GM12872 (cell line): Measurements from ENCODE around the gene DHRS2.

Experiments
- TF ChIP-seq, protein P1 (sequence below): IDR thresholded peaks from 3 replicates; pipeline ENCODE4 v1.5.1; 2011; ENCODE audit warnings: low read depth, mild to moderate bottlenecking, low read length, moderate library complexity; ENCODE audit not compliant: insufficient read depth

Gene DHRS2

DNA sequence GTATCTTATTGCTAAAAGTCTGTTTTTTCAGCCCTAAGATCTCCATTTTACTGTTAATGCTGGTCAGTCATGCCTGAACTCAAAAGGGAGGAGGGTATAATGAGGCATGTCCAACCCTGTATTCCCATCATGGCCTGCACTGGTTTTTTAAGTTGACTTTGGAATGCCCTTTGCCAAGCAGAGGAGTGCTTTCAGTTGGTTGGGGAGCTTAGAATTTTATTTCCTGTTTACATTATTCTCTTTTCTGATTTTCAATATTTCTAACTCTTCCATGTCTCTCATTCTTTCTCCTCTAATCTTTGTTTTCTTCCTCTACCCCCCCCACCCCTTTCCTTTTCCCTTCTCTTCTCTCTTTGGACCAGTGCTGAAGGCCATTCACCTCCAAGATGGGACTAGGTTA is 4.9 kb upstream of the DHRS2 start:
- TF ChIP-seq, protein P1, sequence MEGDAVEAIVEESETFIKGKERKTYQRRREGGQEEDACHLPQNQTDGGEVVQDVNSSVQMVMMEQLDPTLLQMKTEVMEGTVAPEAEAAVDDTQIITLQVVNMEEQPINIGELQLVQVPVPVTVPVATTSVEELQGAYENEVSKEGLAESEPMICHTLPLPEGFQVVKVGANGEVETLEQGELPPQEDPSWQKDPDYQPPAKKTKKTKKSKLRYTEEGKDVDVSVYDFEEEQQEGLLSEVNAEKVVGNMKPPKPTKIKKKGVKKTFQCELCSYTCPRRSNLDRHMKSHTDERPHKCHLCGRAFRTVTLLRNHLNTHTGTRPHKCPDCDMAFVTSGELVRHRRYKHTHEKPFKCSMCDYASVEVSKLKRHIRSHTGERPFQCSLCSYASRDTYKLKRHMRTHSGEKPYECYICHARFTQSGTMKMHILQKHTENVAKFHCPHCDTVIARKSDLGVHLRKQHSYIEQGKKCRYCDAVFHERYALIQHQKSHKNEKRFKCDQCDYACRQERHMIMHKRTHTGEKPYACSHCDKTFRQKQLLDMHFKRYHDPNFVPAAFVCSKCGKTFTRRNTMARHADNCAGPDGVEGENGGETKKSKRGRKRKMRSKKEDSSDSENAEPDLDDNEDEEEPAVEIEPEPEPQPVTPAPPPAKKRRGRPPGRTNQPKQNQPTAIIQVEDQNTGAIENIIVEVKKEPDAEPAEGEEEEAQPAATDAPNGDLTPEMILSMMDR = no peak

DNA sequence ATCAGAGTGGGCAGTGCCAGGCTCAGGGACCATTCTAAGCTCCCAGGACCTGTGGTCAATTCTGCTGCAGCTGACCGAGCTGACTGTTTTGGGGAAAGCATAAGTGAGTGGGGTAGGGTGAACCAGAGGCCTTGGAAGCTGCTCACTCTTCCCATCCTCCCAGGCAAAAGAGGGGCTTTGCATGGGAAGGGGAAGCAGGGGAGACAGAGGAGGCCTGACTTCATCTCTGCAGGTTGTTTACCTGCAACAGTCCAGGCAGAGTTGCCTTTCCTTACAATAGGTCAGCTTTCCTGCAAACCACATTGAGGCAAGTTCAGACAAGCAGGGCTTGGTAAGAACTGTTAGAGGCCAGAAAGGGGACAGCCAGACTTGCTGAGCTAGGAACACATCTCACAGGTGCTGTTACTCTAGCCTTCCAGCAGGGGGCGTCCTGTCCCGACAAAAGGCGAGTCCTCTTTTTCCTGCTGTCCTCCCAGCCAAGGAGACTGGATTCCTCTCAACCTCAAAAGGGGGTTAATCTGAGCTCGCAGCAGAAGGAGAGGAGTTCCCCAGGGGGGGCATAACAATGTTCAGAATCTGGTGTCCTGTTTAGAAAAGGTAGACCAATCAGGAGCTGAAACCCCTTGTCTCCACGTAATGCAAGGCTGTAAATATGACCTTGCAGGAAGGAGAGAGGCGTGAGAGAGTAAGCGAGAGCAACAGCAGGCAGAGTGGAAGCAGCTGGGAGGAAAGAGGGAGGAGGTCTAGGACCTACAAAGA is 4.3 kb upstream of the DHRS2 start:
- TF ChIP-seq, protein P1 = peak; percentile 100

DNA sequence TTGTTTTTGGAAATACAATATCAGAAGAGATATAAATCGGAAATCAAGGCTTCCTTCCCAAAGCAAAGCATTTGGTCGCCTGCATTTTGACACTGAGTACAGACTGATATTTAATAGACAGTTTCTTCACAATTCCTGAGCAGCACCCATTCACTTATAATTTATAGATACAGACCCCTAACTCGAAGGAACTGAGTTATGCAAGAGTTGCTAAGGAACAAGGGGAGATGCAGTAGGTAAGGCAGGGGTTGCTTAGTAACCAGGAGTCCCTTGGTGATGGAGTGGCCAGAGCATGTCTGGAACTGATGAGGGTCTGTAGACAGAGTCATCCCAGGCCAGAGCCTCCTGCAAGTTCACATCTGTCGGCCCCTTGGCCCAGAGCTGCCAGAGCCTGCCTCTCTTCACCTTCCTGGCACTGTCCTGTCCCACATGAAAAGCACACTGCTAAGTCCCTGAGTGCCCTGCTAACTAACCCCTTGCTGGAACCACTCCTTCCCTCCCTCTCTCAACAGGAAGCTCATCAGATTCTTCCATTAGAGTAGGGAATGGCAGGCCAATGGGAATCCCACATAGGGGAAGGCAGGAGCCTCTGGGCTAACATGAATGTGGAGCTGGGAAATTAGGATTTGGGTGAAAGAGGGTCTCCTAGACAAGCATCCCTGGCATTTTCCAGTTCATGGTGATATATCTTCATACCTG is 3.6 kb upstream of the DHRS2 start:
- TF ChIP-seq, protein P1 = no peak

DNA sequence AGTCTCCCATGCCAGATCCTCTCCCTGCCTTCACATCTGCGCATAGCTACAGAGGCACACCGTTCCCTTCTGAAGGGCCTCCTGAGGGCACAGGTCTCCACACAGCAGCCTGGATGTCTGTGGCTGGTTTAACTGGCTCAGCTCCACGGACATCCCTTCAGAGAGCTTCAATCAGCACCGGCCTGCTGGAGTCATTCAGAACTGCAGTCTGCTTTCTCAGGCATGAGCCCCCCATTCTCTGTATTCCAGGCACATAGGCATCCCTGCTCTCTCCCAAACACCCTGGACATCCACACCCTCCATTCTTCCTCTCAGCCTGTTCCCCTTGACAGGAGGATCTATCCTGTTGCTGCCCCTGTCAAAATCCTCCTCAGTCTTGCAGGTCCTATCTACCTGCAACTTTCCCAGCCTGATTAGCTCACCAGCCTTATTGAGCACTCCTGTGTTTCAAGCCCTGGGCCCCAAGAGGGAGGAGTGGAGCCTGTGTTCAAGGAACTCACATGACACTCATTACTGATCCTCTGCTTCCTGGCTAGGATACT is 2.9 kb upstream of the DHRS2 start:
- TF ChIP-seq, protein P1 = peak; percentile 29; the same call in 1 of the 3 replicates

DNA sequence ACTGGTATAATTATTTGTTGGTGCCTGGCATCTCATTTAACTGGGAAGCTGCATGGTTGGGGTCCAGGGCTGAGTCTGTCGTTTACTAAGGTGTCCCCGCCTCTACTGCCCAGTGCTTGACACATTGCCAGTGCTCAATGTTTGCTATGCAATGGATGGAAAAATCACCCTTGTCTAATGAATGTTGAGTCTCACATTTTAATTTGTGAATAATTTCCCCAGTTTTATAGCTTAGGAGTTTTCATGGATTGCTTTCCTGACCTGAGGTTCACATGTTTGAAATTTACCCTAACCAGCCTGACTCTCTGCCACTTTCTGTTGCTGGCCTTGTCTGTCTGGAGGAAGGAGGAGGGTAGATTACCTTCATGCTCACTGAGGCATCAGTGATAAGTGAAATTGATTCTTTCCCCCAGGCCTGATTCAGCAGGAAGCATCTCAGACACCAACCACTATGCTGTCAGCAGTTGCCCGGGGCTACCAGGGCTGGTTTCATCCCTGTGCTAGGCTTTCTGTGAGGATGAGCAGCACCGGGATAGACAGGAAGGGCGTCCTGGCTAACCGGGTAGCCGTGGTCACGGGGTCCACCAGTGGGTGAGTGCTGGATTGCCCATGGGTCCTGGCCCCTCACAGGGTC is 2.4 kb downstream of the DHRS2 start:
- TF ChIP-seq, protein P1 = no peak

DNA sequence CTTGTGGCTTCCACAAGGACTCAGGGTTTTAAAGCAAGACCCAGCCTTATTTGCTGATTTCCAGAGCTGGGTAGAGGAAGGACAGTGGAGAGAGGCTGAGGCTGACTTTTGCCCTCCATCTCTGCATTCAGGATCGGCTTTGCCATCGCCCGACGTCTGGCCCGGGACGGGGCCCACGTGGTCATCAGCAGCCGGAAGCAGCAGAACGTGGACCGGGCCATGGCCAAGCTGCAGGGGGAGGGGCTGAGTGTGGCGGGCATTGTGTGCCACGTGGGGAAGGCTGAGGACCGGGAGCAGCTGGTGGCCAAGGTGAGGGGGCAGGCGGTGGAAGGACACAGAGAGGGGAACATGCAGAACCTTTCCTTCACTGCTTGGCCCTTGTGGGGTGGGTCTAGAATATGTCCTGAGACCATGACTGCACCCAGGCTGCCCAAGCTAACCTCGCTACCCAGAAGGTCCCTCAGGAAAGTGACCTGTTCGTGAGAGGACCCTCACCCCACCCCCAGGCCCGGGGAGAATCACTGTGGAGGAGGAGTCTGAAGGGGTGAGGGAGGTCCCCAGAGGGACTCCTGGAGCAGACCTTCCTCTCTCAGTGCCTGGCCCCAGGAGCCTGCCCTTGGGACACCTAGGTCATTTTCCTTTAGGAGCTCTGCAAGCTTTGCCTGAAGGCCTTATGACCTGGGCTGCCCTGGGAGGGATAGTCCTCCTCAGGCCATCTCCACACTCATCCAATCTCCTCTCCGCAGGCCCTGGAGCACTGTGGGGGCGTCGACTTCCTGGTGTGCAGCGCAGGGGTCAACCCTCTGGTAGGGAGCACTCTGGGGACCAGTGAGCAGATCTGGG is 3.1 kb downstream of the DHRS2 start:
- TF ChIP-seq, protein P1 = no peak
